K562 (cell line): Measurements from ENCODE around the gene SMARCB1. TPM values are rescaled to one million over a fixed set of nuclear protein-coding genes. Genes with fewer than 3 reads are reported as not detected.
A peak's percentile ranks its signal among the peaks of the same experiment; 100 is the strongest.

Source experiments
- ATAC-seq: fragments of 200-7000 bp; cut with Tn5 transposase; 3 replicates; pipeline ENCODE4 v1.9.1; 2020; ENCODE audit warnings: moderate library complexity
- BruUV-seq: library from RNA; stranded (reverse); fragments of 400-500 nt; replicated peaks from 2 replicates; lab custom pipeline; 2021; lab: Mats Ljungman, UMichigan
- CTCF ChIA-PET: fragments of 300-600 bp; formaldehyde crosslinking; extraction: SDS; loops from one replicate; lab custom pipeline; 2021; ENCODE audit warnings: low intra/inter-chr PET ratio; lab: Yijun Ruan, JAX
- POLR2A ChIA-PET: fragments of 300-600, 350-650 bp; sonication (Branson Sonifier 250); formaldehyde crosslinking; extraction: SDS; loops from one replicate; lab custom pipeline; 2021; ENCODE audit warnings: antibody characterized with exemption, inconsistent platforms; lab: Yijun Ruan, JAX
- DNase-seq, 4 experiments: peaks; one replicate each; pipeline versions ENCODE4 v3.0.0 to v3.0.0-alpha.2; 2011 to 2018; ENCODE audit warnings: low spot score in 3 of 4, mixed read lengths in 3 of 4; ENCODE audit errors: extremely low read depth in 1 of 4
- FAIRE-seq: peaks from 2 replicates; lab custom pipeline; 2011; peaks lifted over from hg19 to GRCh38; lab: Jason Lieb, UNC
- H2AFZ ChIP-seq: 2 replicates; pipeline ENCODE4 v1.6.0; 2011; ENCODE audit warnings: low read depth, low read length, control low read depth, inconsistent platforms
- H3K27ac ChIP-seq: fragments of 200-600 bp; 3 replicates; pipeline ENCODE4 v1.8.0; 2011; ENCODE audit warnings: low read depth, mild to moderate bottlenecking, control low read depth, inconsistent platforms, low read length, moderate library complexity, mixed read lengths; ENCODE audit errors: extremely low read depth
- H3K27me3 ChIP-seq, 2 experiments: fragments of 300-600 bp in 1 of 2; 2 replicates in 1 of 2; 3 replicates in 1 of 2; pipeline versions ENCODE4 v1.6.0 to v1.8.0; 2011; ENCODE audit warnings: inconsistent platforms in 2 of 2, low read length in 2 of 2, mild to moderate bottlenecking in 1 of 2, mixed read lengths in 1 of 2, moderate library complexity in 1 of 2; ENCODE audit not compliant: control insufficient read depth in 2 of 2, insufficient read depth in 2 of 2
- H3K36me3 ChIP-seq: fragments of 300-600 bp; 3 replicates; pipeline ENCODE4 v1.8.0; 2011; ENCODE audit warnings: mild to moderate bottlenecking, low read length, inconsistent platforms; ENCODE audit not compliant: control insufficient read depth, insufficient read depth
- H3K4me1 ChIP-seq, 2 experiments: fragments of 200-600 bp in 1 of 2; replicated peaks in 1 of 2; 2 replicates in 1 of 2; 3 replicates in 1 of 2; pipeline versions ENCODE4 v1.5.1 to v1.8.0; 2011; ENCODE audit warnings: inconsistent platforms in 2 of 2, low read length in 2 of 2, mild to moderate bottlenecking in 1 of 2, mixed read lengths in 1 of 2, moderate library complexity in 1 of 2; ENCODE audit not compliant: control insufficient read depth in 2 of 2, insufficient read depth in 2 of 2
- H3K4me2 ChIP-seq: 2 replicates; pipeline ENCODE4 v1.6.1; 2011; ENCODE audit warnings: low read length, control low read depth, inconsistent platforms, mixed read lengths; ENCODE audit not compliant: insufficient read depth
- H3K4me3 ChIP-seq: fragments of 200-600 bp; sonication (generic), shearing (Covaris generic); 2 replicates; pipeline ENCODE4 v1.5.1; 2016; ENCODE audit warnings: control low read depth, inconsistent platforms
- H3K79me2 ChIP-seq: fragments of 200-600 bp; 3 replicates; pipeline ENCODE4 v1.8.0; 2011; ENCODE audit warnings: low read length, inconsistent platforms; ENCODE audit not compliant: control insufficient read depth, insufficient read depth
- H3K9ac ChIP-seq, 2 experiments: 2 replicates each; pipeline versions ENCODE4 v1.6.0 to v1.6.1; 2011; ENCODE audit warnings: low read depth in 2 of 2, low read length in 2 of 2, control low read depth in 1 of 2, inconsistent platforms in 1 of 2, mild to moderate bottlenecking in 1 of 2, mixed read lengths in 1 of 2; ENCODE audit not compliant: insufficient read depth in 1 of 2
- H3K9me1 ChIP-seq: one replicate; pipeline ENCODE4 v1.6.0; 2011; ENCODE audit warnings: inconsistent platforms, mild to moderate bottlenecking, low read length, moderate library complexity; ENCODE audit not compliant: control insufficient read depth, insufficient read depth
- H3K9me3 ChIP-seq: replicated peaks from 2 replicates; pipeline ENCODE4 v1.5.1; 2011; ENCODE audit warnings: low read depth, low read length, inconsistent platforms; ENCODE audit not compliant: control insufficient read depth, insufficient read depth
- H4K20me1 ChIP-seq: replicated peaks from 2 replicates; pipeline ENCODE4 v1.6.1; 2011; ENCODE audit warnings: low read length, inconsistent platforms, mixed read lengths; ENCODE audit not compliant: control insufficient read depth, insufficient read depth
- BACH1 ChIP-seq: fragments of 200-800 bp; sonication (Bioruptor generic); IDR thresholded peaks from 2 replicates; pipeline ENCODE4 v1.6.1; 2016; ENCODE audit warnings: missing genetic modification characterization, missing compliant biosample characterization
- CBX8 ChIP-seq: fragments of 200-600 bp; sonication (generic); IDR thresholded peaks from 2 replicates; pipeline ENCODE4 v1.6.1; 2012; ENCODE audit warnings: borderline replicate concordance, mixed run types, low read depth, mild to moderate bottlenecking, moderate library complexity, mixed read lengths, low read length, control low read depth, inconsistent platforms; ENCODE audit not compliant: poor library complexity, severe bottlenecking; ENCODE audit errors: extremely low read depth
- HNRNPUL1 ChIP-seq: fragments of 200-400 bp; formaldehyde crosslinking; IDR thresholded peaks from 2 replicates; pipeline ENCODE4 v1.6.1; 2017; ENCODE audit warnings: low read length
- ILK ChIP-seq: fragments of 450-650 bp; IDR thresholded peaks from 2 replicates; pipeline ENCODE4 v1.6.1; 2016; ENCODE audit warnings: missing genetic modification characterization, low read depth, mild to moderate bottlenecking, missing compliant biosample characterization, moderate library complexity, borderline replicate concordance
- PREB ChIP-seq: sonication (generic); formaldehyde crosslinking; IDR thresholded peaks from 2 replicates; pipeline ENCODE4 v1.8.1; 2023; ENCODE audit warnings: mild to moderate bottlenecking, missing genetic modification reagents
- RBM39 ChIP-seq: fragments of 200-400 bp; formaldehyde crosslinking; optimal IDR thresholded peaks from 2 replicates; pipeline ENCODE3; 2018; ENCODE audit warnings: low read depth, low read length
- SAP30 ChIP-seq: fragments of 200-600 bp; sonication (generic); IDR thresholded peaks from 2 replicates; pipeline ENCODE4 v1.6.1; 2012; ENCODE audit warnings: borderline replicate concordance, low read depth, mild to moderate bottlenecking, moderate library complexity, low read length, control low read depth, inconsistent platforms; ENCODE audit not compliant: insufficient read depth, poor library complexity, severe bottlenecking
- WGBS: fragments of 100-300 bp; shearing (Covaris generic); methylation state at CpG from one replicate; pipeline ENCODE4 v1.1.6; 2016; ENCODE audit warnings: low coverage, mixed read lengths; ENCODE audit not compliant: insufficient coverage; ENCODE audit errors: missing lambda C conversion rate; 5-methylcytosine and 5-hydroxymethylcytosine counted together
- in situ Hi-C: fragments of 300-500 bp; cut with MboI; formaldehyde crosslinking; loops from 4 replicates; pipeline ENCODE4 v1.15.0; 2018; ENCODE audit warnings: inconsistent platforms, mixed read lengths
- intact Hi-C: fragments of 100-400 bp; cut with micrococcal nuclease; formaldehyde crosslinking; loops from 2 replicates; pipeline ENCODE4 v1.14.2; 2022
- polyA plus RNA-seq, 8 experiments: library from polyadenylated mRNA; depleted of rRNA in 4 of 8; stranded (reverse) in 5 of 8; unstranded in 3 of 8; fragments of >200 nt; fragmentation: Nextera tagmentation in 2 of 8; fragmentation: Illumina TruSeq in 1 of 8; extraction: Ambion mirVana in 2 of 8; extraction: Trizol in 1 of 8; gene quantifications; 2 replicates each; pipeline versions ENCODE4 v1.2.1 to v1.2.3, GENCODE V29; 2011 to 2014; ENCODE audit warnings: inconsistent platforms in 1 of 8, missing spikeins in 1 of 8
- total RNA-seq, 7 experiments: library from RNA; depleted of rRNA in 6 of 7; stranded (reverse); fragments of >200 nt in 6 of 7; fragmentation: Illumina TruSeq in 2 of 7; extraction: Trizol in 2 of 7; gene quantifications; 2 replicates each; pipeline versions ENCODE4 v1.2.1 to v1.2.3, GENCODE V29; 2011 to 2021; ENCODE audit warnings: low replicate concordance in 1 of 7
- TF ChIP-seq, protein P1 (sequence below), 2 experiments: fragments of 450-650 bp in 1 of 2; IDR thresholded peaks; 2 replicates each; pipeline ENCODE4 v1.6.1; 2011 to 2017; ENCODE audit warnings: low read depth in 2 of 2, antibody characterized with exemption in 1 of 2, borderline replicate concordance in 1 of 2, low read length in 1 of 2, mild to moderate bottlenecking in 1 of 2, mixed read lengths in 1 of 2; ENCODE audit not compliant: control insufficient read depth in 1 of 2

SMARCB1 gene
- total and polyA plus RNA-seq, 9 of the 15 experiments (the other 6 are each of a cell fraction or from before 2014, with no cell fraction given), result 1.2 to 113 (median 65.4) TPM

- ChIA-PET CTCF (no interaction called here), POLR2A (interaction anchor here (0.9 to 1.0 kb wide), 2 partner anchors 10 to 19 kb away, joined by 3 read pairs; no protein-coding TSS in a partner anchor)
- Histone ChIP-seq H3K79me2 (peaks cover 21% of the 10 kb centered on the region), H3K27ac (no peak overlapping the region), H3K4me3 (no peak overlapping the region), H3K9me1 (no peaks in the 10 kb centered on the region), H2AFZ (no peak overlapping the region), H4K20me1 (peaks cover 8% of the 10 kb centered on the region), H3K36me3 (peaks cover 6% of the 10 kb centered on the region; the same call in 2 of the 3 replicates), H3K4me2 (no peak overlapping the region), H3K9me3 (no peaks in the 10 kb centered on the region), H3K27me3 (no peaks in the 10 kb centered on the region), H3K4me1 (peaks cover 13 to 29% of the 10 kb centered on the region in 2 experiments; a peak in 4 of 5 replicates), H3K9ac (peak overlapping the region in 1 of 2 experiments; percentile 64; a peak in 1 of 4 replicates)
- in situ Hi-C loops (no loop called here), intact Hi-C loops (no loop called here)
- DNase-seq, result no peak
- ATAC-seq, result no peak
- TF ChIP-seq RBM39, result no peak
- TF ChIP-seq HNRNPUL1, result no peak
- WGBS, result 53% methylated on average over 7 of the region's 8 CpGs
- BruUV-seq, result no TSS peak
- no peak for FAIRE-seq
Measured at GRCh38 chr22:23784215-23784732, 2.5 kb upstream of the SMARCB1 start.

DNA sequence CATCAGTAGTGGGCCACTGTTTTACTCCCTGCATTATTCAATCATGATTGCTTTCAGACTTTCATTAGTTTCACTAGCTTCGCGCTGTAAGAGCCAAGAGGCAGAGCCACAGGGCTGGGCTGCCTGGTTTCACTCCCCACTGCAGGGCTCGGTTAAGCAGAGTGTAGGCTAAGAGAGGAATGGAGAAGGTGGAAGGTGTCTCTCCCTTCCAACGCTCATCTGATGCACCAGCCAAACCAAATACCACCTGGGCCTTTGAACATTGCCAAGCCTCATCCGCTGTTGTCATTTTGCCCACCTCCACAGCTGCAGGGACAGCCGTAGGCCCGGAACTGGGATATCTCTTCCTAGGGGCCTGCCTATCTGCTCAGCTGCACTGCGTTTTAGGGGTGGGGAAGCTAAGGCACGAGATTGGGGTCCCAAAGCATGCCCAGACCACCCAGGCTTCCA, 480 bp upstream of the SMARCB1 start:
- ChIA-PET POLR2A (interaction anchor here (1.1 to 1.7 kb wide), 3 partner anchors 11 to 43 kb away, joined by 3 to 6 read pairs (median 3); no protein-coding TSS in a partner anchor), CTCF (no interaction called here)
- no peak for ATAC-seq
- TF ChIP-seq BACH1 (tag) (no peak), SAP30 (no peak), CBX8 (no peak), PREB (CRISPR knock-in tag) (no peak), ILK (no peak)
- TF ChIP-seq, protein P1, sequence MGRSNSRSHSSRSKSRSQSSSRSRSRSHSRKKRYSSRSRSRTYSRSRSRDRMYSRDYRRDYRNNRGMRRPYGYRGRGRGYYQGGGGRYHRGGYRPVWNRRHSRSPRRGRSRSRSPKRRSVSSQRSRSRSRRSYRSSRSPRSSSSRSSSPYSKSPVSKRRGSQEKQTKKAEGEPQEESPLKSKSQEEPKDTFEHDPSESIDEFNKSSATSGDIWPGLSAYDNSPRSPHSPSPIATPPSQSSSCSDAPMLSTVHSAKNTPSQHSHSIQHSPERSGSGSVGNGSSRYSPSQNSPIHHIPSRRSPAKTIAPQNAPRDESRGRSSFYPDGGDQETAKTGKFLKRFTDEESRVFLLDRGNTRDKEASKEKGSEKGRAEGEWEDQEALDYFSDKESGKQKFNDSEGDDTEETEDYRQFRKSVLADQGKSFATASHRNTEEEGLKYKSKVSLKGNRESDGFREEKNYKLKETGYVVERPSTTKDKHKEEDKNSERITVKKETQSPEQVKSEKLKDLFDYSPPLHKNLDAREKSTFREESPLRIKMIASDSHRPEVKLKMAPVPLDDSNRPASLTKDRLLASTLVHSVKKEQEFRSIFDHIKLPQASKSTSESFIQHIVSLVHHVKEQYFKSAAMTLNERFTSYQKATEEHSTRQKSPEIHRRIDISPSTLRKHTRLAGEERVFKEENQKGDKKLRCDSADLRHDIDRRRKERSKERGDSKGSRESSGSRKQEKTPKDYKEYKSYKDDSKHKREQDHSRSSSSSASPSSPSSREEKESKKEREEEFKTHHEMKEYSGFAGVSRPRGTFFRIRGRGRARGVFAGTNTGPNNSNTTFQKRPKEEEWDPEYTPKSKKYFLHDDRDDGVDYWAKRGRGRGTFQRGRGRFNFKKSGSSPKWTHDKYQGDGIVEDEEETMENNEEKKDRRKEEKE (IDR thresholded peaks at IDR 0.05; ENCODE audit: borderline replicate concordance in 1 of 2, control insufficient read depth in 1 of 2, low read depth in 2 of 2, low read length in 1 of 2), result no peak
- H3K36me3 ChIP-seq, result peaks cover 17% of the 10 kb centered on the region; the same call in 2 of the 3 replicates
- in situ Hi-C loops, result no loop called here
- H2AFZ ChIP-seq, result peak overlapping the region; percentile 96
- intact Hi-C loops, result no loop called here
- WGBS, result 46% methylated on average over 7 of the region's 9 CpGs
- peaks cover 10% of the 10 kb centered on the region for H4K20me1 ChIP-seq
- H3K4me1 ChIP-seq, result peaks cover 15 to 23% of the 10 kb centered on the region in 2 experiments; a peak in 4 of 5 replicates
- peak overlapping the region; percentile 88 for H3K4me3 ChIP-seq
- DNase-seq, result no peak
- H3K79me2 ChIP-seq, result peaks cover 37% of the 10 kb centered on the region
- H3K4me2 ChIP-seq, result peak overlapping the region; percentile 96
- peak overlapping the region; percentile 99 for H3K27ac ChIP-seq
- no peaks in the 10 kb centered on the region for H3K9me3 ChIP-seq
- H3K9ac ChIP-seq, result peak overlapping the region; percentile 92 to 96
- no peaks in the 10 kb centered on the region for H3K9me1 ChIP-seq
- no peak for FAIRE-seq
- H3K27me3 ChIP-seq, result no peaks in the 10 kb centered on the region
- TSS peak; percentile 86 for BruUV-seq
